ENCODE data around the gene OVCH1. TPM values are rescaled to one million over a fixed set of nuclear protein-coding genes. Genes with fewer than 3 reads are reported as not detected.
A peak's percentile ranks its signal among the peaks of the same experiment; 100 is the strongest.

Gene OVCH1
- total and polyA plus RNA-seq, 10 of the 15 experiments (the other 5 are each of a cell fraction or from before 2014, with no cell fraction given): 0.15 TPM; not detected in 9

DNA sequence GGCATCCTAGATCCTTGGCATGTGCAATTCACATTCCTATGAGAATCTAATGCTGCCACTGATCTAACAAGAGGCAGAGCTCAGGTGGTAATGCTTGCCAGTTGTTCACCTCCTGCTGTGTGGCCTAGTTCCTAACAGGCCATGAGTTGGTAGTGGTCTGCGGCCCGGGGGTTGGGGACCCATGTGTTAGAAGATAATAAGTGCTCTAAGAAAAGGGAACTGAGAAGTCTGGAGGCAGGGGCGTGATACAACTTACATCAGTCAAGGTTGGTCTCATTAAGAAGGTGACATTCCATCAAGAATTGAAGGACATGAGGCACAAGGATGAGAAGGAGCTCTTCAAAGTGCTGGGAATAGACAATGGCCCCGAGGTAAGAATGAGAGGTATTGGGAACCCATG is 49.3 kb downstream of the OVCH1 start (continued):
- TF ChIP-seq MEF2A (IDR thresholded peaks at IDR 0.05; ENCODE audit: insufficient read depth, low read depth, low read length) (no peak), TBL1XR1 (IDR thresholded peaks at IDR 0.05; ENCODE audit: low read depth, low read length) (no peak), ESRRA (IDR thresholded peaks at IDR 0.05; ENCODE audit: low read length) (no peak), RCOR1 (conservative IDR thresholded peaks at IDR 0.05; ENCODE audit: low read depth, low read length) (no peak), FOS (IDR thresholded peaks at IDR 0.05; ENCODE audit: borderline replicate concordance, extremely low read depth, insufficient read length) (no peak), DPF2 (IDR thresholded peaks at IDR 0.05) (peak; percentile 26; the same call in 1 of the 2 replicates)
- TF ChIP-seq, protein P1, sequence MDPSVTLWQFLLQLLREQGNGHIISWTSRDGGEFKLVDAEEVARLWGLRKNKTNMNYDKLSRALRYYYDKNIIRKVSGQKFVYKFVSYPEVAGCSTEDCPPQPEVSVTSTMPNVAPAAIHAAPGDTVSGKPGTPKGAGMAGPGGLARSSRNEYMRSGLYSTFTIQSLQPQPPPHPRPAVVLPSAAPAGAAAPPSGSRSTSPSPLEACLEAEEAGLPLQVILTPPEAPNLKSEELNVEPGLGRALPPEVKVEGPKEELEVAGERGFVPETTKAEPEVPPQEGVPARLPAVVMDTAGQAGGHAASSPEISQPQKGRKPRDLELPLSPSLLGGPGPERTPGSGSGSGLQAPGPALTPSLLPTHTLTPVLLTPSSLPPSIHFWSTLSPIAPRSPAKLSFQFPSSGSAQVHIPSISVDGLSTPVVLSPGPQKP (IDR thresholded peaks at IDR 0.05; ENCODE audit: low read depth, low read length): no peak

DNA sequence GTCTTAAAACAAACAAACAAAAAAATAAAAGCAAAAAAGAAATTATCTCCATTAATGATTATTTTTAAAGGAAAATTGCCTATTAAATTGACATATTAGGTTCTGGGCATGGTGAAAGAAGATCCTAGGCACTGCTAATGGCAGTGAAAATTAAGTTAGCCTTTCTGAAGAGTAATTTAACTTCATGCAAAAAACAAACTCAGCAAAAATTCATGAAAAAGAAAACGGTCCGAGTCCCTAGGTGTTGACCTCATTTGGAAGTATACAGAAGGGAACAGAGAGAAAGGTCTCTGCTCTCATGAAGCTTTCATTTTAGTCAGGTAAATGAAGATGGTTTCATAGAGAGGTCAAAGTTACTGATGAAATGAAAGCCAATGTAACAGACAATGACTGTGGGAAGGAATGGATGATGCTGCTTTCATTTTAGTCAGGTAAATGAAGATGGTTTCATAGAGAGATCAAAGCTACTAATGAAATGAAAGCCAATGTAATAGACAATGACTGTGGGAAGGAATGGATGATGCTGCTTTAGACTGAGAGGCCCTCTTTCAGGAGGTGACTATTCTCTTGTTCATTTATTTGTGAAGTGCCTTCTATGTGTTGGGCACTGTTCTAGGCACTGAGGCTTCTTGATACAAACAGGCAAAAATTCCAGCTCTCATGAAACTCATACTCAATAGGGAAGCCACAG is 50.1 kb downstream of the OVCH1 start:
- ATAC-seq: peak; percentile 27; the same call in 2 of the 3 replicates
- POLR2A ChIA-PET: no interaction called here
- BruUV-seq (replicated peaks): no TSS peak
- no peak overlapping the region for H3K27ac ChIP-seq (ENCODE audit: control insufficient read depth, insufficient read depth)
- H3K4me3 ChIP-seq: no peak overlapping the region
- no peaks in the 10 kb centered on the region for H3K4me1 ChIP-seq (ENCODE audit: control insufficient read depth, insufficient read depth, low read length)
- no peaks in the 10 kb centered on the region for H3K79me2 ChIP-seq (ENCODE audit: control insufficient read depth, insufficient read depth, low read length)
- no peak overlapping the region for H3K4me2 ChIP-seq (ENCODE audit: control insufficient read depth, insufficient read depth)
- RAD21 ChIA-PET (ENCODE audit: unreplicated experiment): interaction anchor here (1.2 kb wide), 1 partner anchor 20 kb away, joined by 3 read pairs; no protein-coding TSS in a partner anchor
- H4K20me1 ChIP-seq (ENCODE audit: control insufficient read depth, insufficient read depth): no peaks in the 10 kb centered on the region
- WGBS (ENCODE audit: insufficient coverage, insufficient replicate concordance, low lambda C conversion rate, missing lambda C conversion rate): 53% methylated on average over 2 of the region's 2 CpGs
- no peaks in the 10 kb centered on the region for H3K27me3 ChIP-seq (replicated peaks in 1 of 2; ENCODE audit: control insufficient read depth in 2 of 2, insufficient read depth in 2 of 2, low read length in 1 of 2)
- in situ Hi-C loops (cut with MboI): no loop called here
- CTCF ChIA-PET: interaction anchor here (0.9 kb wide), 1 partner anchor 21 kb away, joined by 3 read pairs; no protein-coding TSS in a partner anchor
- SMC1A ChIA-PET (ENCODE audit: uncharacterized antibody, unreplicated experiment): interaction anchor here (0.7 to 1.2 kb wide), 2 partner anchors 8 to 21 kb away, joined by 3 to 4 read pairs; no protein-coding TSS in a partner anchor
- DNase-seq (ENCODE audit: low read depth, low spot score): no peak
- H2AFZ ChIP-seq (ENCODE audit: control insufficient read depth, low read depth, low read length): no peak overlapping the region
- no peak for TF ChIP-seq POLR2AphosphoS5 (IDR thresholded peaks at IDR 0.05; ENCODE audit: low read length)
- TF ChIP-seq, protein P2, sequence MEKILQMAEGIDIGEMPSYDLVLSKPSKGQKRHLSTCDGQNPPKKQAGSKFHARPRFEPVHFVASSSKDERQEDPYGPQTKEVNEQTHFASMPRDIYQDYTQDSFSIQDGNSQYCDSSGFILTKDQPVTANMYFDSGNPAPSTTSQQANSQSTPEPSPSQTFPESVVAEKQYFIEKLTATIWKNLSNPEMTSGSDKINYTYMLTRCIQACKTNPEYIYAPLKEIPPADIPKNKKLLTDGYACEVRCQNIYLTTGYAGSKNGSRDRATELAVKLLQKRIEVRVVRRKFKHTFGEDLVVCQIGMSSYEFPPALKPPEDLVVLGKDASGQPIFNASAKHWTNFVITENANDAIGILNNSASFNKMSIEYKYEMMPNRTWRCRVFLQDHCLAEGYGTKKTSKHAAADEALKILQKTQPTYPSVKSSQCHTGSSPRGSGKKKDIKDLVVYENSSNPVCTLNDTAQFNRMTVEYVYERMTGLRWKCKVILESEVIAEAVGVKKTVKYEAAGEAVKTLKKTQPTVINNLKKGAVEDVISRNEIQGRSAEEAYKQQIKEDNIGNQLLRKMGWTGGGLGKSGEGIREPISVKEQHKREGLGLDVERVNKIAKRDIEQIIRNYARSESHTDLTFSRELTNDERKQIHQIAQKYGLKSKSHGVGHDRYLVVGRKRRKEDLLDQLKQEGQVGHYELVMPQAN (conservative IDR thresholded peaks at IDR 0.05): no peak
- TF ChIP-seq ZNF24 (IDR thresholded peaks at IDR 0.05): peak; percentile 61; the same call in 1 of the 2 replicates
- TF ChIP-seq PAX8 (IDR thresholded peaks at IDR 0.05): no peak
- no peaks in the 10 kb centered on the region for H3K9me3 ChIP-seq (replicated peaks; ENCODE audit: control insufficient read depth, insufficient read depth, low read length)
- no peaks in the 10 kb centered on the region for H3K36me3 ChIP-seq (ENCODE audit: control insufficient read depth in 2 of 2, insufficient read depth in 2 of 2, low read length in 1 of 2)
- intact Hi-C loops (cut with micrococcal nuclease; ENCODE audit: unreplicated experiment): no loop called here
- FAIRE-seq: no peak
- no peak overlapping the region for H3K9ac ChIP-seq (ENCODE audit: control insufficient read depth, insufficient read depth, low read length)

All from GM12878 (cell line).